B cell (primary cell): Measurements from ENCODE around the gene GATA1.

ENCODE experiments used
- EZH2 ChIP-seq: IDR thresholded peaks from 2 replicates; pipeline ENCODE4 v1.6.1; 2012; ENCODE audit warnings: borderline replicate concordance, low read depth, mild to moderate bottlenecking, moderate library complexity, low read length; ENCODE audit not compliant: insufficient read depth, poor library complexity, severe bottlenecking
- TF ChIP-seq, protein P1 (sequence below): fragments of 200-600 bp; IDR thresholded peaks from one replicate; pipeline ENCODE4 v1.8.0; 2022; ENCODE audit warnings: antibody characterized with exemption, mild to moderate bottlenecking

DNA sequence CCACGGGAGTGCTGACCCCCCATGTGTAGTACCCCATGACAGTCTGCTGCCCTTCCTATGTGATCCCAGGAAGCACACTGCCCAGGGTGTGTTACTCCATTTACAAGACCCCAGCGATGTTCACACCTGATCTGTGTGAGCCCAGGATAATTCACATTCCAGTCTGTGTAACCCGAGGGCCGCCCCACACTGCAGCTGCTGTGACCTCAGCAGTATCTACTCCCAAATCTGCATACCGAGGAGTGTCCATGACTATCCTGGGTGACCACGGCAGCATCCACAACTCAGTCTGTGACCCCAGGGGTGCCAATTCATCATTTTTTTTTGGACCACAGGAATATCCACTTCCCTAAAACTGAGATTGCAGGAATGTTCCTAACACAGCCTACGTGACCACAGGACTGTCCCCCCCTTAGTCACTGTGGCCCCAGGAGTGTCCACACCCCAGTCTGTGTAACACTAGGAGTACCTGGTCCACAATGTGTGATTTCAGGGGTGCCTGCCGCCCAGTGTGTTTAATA lies 32.6 kb upstream of the GATA1 start:
- TF ChIP-seq, protein P1, sequence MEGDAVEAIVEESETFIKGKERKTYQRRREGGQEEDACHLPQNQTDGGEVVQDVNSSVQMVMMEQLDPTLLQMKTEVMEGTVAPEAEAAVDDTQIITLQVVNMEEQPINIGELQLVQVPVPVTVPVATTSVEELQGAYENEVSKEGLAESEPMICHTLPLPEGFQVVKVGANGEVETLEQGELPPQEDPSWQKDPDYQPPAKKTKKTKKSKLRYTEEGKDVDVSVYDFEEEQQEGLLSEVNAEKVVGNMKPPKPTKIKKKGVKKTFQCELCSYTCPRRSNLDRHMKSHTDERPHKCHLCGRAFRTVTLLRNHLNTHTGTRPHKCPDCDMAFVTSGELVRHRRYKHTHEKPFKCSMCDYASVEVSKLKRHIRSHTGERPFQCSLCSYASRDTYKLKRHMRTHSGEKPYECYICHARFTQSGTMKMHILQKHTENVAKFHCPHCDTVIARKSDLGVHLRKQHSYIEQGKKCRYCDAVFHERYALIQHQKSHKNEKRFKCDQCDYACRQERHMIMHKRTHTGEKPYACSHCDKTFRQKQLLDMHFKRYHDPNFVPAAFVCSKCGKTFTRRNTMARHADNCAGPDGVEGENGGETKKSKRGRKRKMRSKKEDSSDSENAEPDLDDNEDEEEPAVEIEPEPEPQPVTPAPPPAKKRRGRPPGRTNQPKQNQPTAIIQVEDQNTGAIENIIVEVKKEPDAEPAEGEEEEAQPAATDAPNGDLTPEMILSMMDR = no peak
- no peak for TF ChIP-seq EZH2
